NCI-H2171 (cell line): ENCODE measurements around the gene MRPL50.

Experiments used
- DNase-seq: peaks from one replicate; lab custom pipeline; 2025; lab: John Stamatoyannopoulos, UW

The MRPL50 gene

GRCh38 chr9:101375546-101375945 lies 22.9 kb downstream of the MRPL50 start:
- DNase-seq = no peak

DNA sequence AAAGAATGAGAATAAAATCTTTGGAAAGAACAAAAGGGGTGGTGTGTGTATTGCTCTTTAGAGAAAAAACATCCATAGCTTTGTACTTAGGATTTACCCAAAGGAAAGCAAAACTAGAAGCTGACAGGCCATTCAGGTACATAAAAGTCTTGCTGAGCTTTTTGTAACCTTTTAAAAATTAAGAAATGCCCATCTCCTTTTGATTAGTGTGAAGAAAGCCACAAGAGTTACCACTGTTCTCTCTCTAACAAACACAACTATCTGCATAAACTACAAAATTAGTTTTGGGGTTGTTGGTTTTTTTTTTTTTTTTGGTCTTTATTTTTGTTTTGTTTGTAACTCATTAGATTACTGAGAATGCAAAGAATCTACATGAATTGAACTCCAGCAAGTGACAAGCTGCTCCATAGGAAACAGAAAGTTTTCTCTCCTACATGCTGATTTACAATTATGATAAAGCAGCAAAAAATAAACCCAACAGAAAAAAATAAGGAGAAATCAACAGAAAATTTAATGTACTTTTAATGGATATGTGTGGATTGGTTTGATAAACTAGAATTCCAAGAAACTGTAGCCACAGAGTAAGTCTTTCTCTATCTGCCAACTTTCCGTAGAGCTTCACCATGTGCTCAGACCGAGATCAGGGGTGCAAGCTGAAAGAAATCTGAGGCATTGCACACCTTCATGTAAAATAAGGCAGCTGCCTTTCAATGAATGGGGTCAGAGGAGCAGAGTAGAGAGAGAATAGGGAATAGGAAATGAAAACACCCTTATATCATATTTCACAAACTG lies 25.9 kb downstream of the MRPL50 start:
- no peak for DNase-seq

GRCh38 chr9:101371813-101372212 lies 26.6 kb downstream of the MRPL50 start:
- no peak for DNase-seq

DNA sequence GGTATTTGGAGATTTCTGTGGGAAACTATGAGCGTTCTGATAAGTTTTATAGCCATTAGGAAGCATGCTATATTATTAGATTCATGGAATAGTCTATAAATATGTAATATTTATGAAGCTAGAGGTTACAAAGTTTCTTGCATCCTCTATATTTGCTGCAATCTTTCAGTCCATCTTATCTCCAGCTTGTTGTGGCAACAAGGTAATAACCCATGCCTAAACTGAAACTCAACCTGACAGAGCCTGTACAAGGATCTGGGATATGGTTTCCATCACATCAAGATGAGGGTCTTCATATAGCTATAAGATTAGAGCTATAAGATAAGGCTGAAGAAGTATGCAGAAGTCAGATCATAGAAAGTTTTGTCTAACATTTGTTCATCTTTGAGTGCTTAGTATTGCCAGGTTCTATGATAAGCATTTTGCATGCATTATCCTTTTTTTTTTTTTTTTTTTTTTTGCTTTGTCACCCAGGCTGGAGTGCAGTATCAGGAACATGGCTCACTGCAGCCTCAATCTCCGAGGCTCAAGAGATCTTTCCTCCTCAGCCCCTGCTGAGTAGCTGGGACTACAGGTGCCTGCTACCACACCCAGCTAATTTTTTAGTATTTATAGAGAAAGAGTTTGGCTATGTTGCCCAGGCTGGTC lies 28.4 kb downstream of the MRPL50 start:
- no peak for DNase-seq

- no peak for DNase-seq
Measured at GRCh38 chr9:101369286-101369685, 29.1 kb downstream of the MRPL50 start.

DNA sequence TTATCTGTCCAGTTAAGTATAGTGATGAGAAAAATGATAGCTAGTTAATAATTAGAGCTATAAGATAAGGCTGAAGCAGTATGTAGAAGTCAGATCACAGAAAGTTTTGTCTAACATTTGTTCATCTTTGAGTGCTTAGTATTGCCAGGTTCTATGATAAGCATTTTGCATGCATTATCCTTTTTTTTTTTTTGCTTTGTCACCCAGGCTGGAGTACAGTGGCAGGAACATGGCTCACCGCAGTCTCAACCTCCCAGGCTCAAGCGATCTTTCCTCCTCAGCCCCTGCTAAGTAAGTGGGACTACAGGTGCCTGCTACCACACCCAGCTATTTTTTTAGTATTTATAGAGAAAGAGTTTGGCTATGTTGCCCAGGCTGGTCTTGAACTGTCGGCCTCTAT lies 31.1 kb downstream of the MRPL50 start:
- no peak for DNase-seq

DNA sequence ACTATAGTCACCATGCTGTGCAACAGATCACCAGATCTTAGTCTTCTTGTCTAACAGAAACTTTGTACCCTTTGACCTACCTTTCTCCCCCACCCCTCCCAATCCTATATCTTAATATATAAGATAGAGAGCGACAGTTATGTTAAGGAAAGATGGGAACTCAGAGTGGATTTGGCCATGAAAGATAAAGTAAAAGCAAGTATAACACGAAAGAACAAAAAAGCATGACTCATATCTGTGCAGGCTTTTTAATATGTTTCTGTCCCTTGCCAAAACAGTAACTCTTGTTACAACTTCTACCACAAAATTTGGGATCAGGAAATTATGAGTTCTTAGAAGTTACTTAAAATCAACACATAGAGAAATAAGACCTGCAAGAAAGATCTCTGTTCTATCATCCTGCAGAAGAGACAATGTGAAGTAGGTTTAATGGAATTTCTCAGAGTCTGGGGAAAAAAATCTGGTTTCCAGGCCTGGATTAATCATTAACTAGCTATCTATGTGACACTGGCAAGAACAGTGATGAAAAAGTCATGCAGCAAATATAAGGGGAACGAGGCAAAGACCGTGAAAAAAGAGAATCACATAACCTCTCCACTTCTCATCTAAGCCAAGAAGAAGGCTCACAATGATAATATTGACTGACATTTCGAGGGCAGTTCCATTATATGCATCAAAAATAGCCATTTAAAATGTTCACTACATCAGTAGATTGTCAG lies 32.2 kb downstream of the MRPL50 start:
- DNase-seq = no peak

GRCh38 chr9:101365181-101365580 lies 33.2 kb downstream of the MRPL50 start:
- DNase-seq = no peak

- DNase-seq = no peak
Measured at GRCh38 chr9:101362450-101362849, 36.0 kb downstream of the MRPL50 start.

GRCh38 chr9:101360647-101361046 lies 37.8 kb downstream of the MRPL50 start:
- DNase-seq = no peak

DNA sequence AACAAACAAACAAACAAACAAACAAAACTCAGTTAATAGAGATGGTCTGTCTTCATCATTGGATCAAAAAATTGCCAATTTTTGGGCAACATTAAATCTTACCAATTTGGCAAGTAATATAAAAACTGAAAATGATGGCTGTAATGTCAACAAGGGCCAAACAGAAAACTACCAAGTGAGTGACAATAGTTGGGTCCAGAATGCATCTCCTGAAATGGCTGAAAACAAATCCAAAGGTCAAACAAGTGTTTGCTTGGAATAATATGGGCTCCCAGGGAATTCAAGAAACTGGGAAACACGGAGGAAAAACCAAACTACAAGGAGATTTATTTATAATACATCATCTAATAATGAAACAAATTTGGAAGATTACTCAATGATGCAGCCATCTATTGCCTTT lies 38.7 kb downstream of the MRPL50 start:
- no peak for DNase-seq

DNA sequence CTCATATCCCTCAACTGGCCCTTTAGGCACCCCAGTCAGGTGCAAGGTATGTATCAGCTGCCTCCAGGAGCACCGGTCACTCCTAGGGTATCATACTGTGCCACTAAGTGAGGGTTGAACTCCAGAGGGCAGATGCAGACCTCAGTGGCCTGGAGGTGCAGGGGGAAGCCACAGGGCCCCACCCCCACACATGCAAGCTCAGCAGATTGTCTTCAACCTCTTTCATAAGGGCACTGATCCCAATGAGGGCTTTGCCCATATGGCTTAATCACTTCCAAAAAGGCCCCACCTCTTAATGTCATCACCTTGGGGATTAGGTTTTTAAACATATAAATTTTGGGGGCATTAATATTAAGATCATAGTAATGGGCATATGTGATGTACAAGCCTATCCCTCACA lies 41.8 kb downstream of the MRPL50 start:
- DNase-seq = no peak

DNA sequence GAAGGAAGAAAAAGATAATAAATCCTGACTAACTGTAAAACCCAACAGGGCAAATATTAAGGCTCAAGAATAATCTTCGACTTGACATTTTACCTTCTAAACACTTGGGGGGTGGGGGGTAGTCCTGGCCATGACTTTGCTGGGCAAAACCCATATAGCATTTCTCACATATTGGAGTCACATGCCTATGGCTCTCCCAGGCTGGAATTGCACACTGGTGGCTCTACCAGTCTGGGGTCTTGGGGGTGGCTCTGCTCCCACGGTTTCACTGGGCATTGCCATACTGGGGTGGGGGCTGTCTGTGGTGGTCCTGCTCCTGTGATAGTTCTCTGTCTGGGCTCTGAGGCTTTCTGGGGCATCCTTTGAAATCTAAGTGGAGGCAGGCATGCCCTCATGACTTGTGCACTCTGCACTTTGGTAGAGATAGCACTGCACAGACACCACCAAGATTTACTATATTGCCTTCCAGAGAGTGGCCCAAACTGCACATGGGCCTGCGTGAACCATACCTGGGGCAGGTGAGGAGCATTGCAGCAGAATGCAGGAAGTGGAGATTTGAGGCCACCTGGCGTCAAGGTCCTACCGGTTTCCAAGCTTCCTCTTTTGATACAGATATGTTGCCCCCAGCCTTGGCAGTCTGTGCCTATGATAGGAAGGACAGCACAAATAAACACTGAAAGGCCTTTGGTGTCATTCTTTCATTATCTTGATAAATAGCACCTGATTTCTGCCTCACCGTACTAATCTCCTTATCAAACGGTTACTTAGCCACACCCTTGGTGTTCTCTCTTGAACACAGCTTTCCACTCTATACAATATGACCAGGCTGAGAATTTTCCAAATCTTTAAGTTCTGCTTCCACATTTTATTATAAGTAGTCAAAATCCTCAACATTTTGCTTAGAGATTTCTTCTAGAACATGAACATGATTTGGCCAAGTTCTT lies 43.4 kb downstream of the MRPL50 start:
- DNase-seq = no peak

DNA sequence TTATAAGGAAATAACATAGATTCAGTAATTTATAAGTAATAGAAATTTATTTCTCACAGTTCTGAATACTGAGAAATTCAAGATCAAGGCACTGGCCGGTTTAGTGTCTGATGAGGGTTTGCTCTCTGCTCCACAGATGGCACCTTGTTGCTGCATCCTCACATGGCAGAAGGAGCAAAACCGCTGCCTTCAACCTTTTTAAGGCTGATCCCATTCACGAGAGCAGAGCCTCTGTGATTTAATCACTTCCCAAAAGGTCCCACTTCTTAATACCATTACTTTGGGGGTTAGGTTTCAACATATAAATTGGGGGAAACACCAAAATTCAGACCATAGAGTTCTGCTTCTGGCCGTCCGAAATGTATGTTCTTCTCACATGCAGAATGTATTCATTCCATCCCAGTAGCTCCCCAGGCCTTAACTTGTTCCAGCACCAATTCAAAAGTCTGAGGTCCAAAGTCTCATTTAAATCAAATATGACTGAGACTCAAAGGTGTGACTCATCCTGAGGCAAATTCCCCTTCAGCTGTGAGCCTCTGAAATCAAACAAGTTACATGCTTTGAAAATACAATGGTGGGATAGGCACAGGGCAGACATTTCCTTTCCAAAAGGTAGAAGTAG lies 44.2 kb downstream of the MRPL50 start:
- DNase-seq = no peak

- no peak for DNase-seq
Measured at GRCh38 chr9:101353683-101354082, 44.7 kb downstream of the MRPL50 start.

DNA sequence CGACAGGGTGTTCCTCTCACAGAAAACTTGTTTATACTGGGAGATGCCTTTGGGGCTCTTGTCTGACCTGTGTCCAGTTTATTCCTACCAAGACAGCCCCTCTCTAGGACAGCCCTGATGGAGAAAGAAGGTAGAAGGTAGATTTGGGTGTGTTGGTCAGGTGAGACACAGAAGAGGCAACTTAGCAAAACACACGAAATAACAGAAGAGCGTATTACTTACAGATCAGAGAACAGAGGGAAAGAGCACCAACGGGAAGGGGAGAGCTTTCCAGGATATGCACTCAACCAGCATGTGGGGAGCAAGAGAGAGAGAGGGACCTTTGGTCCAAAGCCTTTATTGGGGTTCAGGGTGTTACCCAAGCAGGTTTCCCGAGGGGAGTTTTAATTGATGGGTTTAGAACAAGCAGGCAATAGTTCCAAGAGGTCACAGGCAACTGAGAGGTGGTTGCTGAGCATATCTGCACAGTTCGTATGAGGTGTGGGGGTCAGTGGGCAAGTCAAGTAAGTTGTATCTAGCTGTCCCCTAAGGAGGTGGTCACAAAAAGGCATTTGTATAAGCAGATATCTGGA lies 45.4 kb downstream of the MRPL50 start:
- DNase-seq = no peak

- no peak for DNase-seq
Measured at GRCh38 chr9:101350285-101350684, 48.1 kb downstream of the MRPL50 start.

- DNase-seq = no peak
Measured at GRCh38 chr9:101342595-101342994, 55.8 kb downstream of the MRPL50 start.

- DNase-seq = no peak
Measured at GRCh38 chr9:101341958-101342357, 56.5 kb downstream of the MRPL50 start.
